Stimulated activated CD4-positive, alpha-beta T cell treated with anti-CD3 and anti-CD28 coated beads, Interleukin-1b, Interleukin-23, amount 100 ng/mL, for 48 hours (primary cell): ENCODE results near the gene ODC1.
"Not testable (repeated sequence)": the region's sequence is repeated elsewhere in the genome, so short reads cannot be mapped to it uniquely, and the experiment has no call there.

Experiments used
- DNase-seq: peaks from one replicate; pipeline ENCODE4 v3.0.0-alpha.2; 2020

The ODC1 gene

DNA sequence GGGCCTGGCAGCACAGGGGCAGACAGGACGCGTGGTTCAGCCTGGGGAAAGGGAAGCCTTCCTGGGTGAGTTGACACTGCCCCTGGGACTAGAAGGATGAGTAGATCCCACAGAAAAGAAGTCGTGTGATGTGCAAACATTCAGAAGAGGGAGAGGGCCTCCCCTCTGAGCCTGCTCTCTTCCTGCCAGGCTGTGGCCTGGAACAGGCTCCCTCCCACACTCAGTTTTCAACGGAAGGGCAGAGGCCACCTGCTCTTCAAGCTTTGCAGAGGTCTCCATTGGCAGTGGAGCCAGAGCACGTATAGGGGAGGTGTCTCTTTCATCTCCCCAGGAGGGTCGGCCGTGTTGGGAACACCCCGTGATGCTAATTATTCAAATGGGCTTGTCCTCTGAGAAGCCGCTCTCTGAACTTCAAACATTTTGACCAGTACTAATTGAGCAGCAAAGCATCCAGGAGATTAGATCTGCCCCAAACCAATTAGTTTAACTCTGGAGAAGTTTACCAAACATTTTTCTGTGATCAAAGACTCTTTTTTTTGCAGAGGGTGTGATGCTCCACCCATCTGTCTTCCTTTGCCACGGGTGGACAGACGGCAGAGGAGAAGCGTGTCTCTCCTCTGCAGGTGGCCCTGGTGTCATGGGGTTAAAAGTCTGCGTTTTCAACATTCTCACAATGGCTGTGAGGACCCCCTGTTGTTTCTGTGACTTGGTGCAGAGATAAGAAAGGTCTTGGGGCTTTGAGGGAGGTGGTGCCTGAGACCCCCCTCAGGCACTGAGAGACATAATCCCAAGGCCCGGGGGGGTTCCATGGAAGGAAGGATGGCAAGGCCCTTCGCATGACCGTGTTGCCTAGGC is 29.5 kb upstream of the ODC1 start:
- DNase-seq: no peak

DNA sequence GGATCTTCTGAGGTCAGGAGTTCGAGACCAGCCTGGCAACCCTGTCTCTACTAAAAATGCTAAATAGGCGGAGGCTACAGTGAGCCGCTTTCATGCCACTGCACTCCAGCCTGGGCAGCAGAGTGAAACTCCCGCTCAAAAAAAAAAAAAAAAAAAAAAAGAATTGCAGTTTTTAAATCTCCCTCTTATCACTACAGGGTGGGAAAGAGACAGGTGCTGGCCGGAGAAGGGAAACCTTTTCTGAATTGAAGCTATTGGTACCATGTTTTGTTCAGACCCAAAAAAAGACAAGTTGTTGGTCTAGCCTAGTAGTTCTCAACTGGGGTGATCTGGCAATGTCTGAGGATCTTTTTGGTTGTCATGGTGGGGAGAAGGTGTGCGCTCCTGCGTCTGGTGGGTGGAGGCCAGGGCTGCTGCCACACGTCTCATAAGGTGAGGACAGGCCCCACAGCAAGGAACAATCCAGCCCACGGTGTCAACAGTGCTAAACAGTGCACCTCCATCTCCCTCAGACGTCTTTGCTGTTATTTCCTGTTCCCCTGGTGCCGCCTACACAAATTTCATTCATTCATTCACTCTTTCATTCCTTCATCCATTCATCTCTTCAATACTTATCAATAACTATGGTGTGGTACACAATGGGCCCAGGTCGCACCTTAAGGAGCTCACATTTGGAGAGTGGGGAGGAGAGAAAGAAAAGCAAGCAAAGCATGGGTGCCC is 28.8 kb upstream of the ODC1 start:
- no peak for DNase-seq

DNA sequence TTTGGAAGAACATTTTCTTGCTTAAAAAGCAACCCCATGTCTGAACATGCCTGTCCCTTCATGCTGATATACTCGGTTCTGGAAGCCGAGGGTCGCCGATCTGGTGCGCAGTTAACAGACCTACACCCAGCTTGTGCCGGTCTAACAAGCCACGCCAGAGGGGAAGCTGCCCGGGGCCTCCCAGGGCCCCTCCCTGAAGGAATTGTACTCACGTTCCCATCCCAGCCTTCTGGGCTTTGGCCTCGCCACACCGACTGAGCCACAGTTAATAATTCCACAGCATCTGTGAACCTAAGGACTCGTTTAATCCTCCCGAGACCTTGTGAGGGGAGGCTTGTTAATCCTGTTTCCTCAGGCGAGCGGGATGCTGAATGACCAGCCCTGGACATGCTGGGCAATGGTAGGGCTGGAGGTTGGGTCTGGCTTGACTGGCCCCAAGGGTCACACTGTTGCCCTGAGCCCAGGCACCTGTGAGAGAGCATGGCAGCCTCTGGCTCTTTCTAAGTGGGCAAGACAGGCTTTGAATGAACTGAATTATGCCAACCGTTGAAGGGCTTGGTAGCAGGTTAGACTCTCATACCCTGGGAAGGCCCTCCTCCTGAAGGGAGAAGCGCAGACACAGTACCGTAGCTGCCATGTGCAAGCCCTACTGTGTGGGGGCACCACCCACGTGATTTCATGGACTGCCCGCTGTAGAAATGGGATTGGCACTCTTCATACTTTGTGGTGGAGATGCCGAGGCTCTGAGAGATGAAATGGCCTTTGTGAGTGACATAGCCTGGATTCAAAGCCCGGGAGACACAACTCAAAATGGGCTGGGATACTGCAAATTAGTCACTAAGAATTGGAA is 27.9 kb upstream of the ODC1 start:
- no peak for DNase-seq

DNA sequence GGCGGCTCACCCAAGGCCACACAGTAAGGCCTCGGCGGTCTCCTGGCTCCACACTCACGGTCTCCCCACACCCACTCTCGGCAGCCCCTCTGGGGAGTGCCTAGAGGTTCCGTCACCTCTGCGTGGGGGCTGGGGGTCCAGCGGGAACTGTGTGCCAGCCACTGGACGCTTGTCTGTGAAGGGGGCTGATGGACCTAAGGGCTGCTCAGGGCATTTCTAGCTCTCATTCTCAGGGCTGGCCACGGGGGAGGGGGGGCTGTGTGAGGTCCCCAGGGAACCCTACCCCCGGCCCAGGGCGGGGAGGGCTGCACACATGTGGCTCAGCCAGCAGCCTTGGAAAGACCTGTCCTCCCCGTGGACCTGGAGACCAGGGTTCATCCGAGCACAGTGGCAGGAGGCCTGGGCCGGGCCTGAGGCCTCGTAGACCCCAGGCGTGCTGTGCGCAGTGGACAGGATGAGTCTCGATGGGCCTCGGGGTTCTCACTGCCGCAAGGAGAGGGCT is 27.1 kb upstream of the ODC1 start:
- DNase-seq: no peak

DNA sequence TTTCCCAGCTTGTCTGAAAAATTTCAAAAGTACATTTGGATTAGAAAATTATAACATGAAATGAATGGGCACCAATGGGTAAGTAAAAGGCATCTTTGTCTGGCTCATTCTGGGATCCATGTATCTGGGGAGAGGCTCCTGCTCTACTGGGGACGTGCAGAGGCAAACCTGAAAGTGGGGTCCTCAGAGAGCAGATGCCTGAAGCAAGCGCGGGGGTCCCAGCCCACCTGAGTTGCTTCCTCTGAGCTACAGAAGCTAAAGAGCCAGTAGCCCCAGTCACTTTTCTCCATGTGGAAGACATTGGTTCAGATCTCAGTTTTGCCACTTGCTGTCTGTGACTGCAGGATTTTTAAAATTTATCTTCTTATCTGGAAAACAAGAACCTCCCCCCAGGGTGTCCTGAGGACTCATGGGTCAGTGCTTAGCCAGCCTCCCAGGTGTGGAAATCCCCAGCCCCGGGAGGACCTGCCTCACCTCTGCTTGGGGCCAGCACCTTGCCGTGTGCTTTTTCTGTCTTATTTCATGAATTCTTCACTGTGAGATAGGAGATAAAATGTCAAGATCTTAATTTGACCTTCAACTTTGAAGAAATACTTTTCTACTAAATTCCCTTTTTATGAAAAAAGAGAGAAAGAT is 25.1 kb upstream of the ODC1 start:
- DNase-seq: no peak

DNA sequence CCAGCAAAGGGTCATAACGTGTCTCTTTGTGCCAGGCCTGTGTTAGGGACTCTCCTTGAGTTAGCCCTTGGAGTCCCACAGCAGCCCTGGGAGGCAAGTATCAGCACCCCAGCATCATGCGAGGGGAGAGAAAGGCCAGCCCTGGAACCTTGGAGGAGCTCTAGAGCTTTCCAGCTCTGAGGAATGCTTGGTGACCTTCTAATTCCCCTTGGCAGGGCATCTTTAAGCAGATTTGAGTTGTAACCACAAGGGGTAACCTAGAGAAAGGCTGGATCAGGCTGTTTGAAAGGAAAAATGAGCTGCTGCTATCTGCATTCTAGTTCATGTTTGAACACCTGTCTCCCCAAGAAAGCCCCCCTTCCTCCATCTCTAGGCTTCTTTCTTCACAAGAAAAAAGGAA is 23.8 kb upstream of the ODC1 start:
- DNase-seq: no peak

DNA sequence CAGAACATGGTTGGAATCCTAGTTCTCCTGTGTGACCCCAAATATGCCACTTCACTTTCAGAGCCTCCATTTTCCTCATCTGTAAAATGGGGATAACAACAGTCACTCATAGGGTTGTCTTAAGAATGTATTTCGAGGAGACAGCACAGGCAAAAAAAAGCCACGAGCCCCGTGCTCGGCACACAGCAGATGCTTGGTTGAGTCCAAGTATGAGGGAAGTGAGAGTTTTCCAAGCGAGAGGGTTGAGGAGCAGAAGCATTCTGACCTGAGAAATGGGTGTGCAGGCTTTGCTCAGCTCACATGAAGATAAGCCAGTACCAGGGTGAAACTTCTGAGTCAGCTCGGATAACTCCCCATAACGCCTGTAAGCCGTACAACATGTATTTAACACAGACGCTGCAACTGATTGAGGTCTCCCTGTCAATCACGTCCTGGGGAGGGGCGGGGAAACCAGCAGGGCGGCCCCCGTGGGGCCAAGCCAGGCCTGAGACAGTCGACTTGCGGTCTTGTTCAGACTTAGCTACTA is 23.0 kb upstream of the ODC1 start:
- DNase-seq: no peak

- no peak for DNase-seq
Measured at GRCh38 chr2:10469955-10470608, 22.0 kb upstream of the ODC1 start.

DNA sequence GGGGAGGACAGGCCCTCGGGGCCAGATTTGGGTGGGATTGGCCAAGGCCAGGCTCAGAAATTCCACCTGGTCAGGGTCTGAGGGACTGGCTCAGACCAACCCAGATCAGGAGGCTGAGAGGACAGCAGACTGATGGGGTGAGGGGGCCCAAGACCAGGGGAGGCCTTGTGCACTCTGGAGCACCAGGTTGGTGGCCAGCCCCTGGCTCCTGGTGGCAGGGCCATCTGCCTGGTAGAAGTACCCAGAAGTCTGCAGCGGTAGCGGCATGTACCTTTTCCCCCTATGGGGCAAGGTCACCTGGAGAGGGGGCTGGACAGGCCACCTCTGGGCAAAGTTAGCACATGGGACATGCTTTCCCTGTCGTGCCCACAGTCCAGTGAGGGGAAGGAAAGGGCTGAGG is 21.2 kb upstream of the ODC1 start:
- no peak for DNase-seq

DNA sequence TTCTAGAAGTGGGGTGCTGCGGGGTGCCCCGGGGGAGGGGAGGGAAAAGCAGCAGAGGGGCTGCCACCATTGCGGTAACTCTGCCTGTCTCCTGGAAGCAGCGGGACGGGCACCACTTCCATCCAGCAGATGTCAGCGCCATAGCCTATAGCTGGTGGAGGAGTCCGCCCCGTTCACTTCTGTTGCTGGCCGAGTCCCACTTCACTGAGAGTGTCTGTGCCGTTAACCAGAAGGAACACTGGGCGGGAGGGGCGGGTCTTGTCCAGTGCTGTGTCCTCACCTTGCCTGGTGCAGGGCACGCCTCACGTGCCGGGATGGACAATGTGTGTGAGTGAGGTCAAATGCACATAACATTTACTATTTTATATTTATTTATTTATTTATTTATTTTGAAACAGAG is 19.3 kb upstream of the ODC1 start:
- no peak for DNase-seq

DNA sequence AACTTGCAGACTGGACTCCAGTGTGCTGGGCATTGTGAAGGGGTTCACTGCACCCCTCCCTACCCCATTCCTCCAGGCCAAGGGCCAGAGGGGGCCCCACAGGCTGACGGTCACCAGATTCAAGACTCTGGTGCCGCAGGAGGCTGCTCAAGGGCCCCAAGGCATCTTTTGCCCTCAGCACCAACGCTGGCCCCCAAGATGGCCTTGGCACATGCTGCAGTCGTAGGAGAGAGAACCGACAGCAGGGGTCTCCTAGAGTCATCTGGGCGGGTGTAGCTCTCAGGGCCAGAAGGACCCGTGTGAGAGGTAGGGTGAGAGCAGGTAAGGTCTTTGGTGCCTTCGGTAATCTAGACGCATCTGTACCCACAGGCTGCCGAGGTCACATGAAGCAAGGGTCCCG is 18.7 kb upstream of the ODC1 start:
- DNase-seq: no peak

- no peak for DNase-seq
Measured at GRCh38 chr2:10465910-10466309, 17.8 kb upstream of the ODC1 start.

GRCh38 chr2:10462178-10463083 is 14.3 kb upstream of the ODC1 start:
- DNase-seq: no peak

GRCh38 chr2:10460366-10460796 is 12.3 kb upstream of the ODC1 start:
- no peak for DNase-seq

DNA sequence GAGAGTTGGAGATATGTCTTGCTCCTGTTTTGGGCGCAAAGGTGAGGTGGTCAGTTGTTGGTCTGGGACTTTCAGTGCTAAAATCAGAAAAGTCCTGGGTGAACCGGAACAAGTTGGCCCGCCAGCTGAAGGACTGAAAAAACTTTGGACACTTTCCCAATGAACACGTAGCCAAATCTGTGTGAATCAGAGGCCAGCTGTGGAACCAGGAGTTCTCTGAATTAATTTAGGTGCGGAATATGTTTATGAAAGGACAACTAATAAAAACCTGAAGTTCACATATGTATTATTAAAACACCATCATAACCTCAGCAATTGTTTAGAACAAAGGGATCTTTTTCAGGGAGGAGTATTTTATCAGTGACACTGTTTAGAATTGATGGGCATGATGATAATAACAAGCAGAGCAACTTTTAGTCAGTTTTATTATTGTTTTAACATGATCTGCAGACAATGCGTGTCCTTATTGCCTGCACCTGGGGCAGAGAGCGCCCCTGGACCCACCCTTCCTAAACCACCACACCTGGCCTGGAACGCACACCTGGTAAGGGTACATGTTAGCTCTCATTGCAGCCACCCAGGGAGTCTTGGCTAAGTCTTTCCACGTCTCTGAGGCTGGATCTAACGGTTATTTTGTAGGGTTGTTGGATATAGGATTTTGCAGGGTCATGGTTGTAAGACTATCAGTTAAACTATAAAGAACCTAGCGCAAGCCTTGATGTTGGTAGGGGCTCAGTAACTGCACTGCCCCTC is 9.9 kb upstream of the ODC1 start:
- no peak for DNase-seq

- DNase-seq: not testable (repeated sequence)
Measured at GRCh38 chr2:10457195-10457594, 9.1 kb upstream of the ODC1 start.

- DNase-seq: no peak
Measured at GRCh38 chr2:10454505-10454904, 6.4 kb upstream of the ODC1 start.

- no peak for DNase-seq
Measured at GRCh38 chr2:10453905-10454298, 5.8 kb upstream of the ODC1 start.

DNA sequence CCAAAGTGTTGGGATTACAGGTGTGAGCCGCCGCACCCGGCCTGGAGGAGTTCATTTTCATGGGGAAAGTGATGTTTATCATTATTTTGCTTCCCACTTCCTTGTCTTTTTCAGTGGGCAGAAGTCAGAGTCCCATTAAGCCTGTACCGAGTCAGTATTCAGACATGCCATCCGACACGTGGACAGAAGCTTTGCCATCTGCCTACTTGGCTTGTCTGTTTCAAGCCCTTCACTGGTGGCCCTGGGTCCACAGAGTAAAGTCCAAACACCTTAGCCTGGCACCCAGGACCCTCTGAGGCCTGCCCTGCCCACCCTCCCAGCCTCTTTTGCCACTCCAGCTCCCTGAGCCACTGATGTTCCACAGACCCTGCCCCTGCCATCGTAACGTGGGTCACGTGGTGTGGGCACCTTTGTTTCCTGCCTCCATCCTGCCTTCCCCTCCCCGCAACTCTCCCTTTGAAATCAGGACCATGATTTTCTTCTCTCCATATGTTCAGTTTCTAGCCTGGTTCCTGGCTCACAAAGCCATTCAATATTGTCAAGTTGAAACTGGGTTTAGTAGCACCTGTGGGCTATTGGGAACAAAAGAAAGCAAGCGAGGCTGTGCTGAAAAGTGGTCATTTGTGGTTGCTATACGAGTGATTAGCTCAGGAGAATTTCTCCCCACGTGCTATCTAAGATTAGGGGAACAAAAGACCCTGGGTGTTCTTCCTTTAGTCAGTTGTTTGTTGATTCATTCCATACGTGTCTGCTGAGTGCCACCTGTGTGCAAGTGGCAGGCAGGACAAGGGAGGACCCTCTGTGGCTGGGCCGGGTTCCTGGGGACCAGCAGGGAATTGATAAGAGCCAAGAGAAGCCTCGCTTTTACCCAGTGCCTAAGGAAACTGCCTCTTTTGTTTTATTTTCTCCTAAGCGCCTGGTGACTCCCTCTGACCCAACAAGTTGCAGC is 5.1 kb upstream of the ODC1 start:
- DNase-seq: no peak
